Activated T-cell treated with anti-CD3 and anti-CD28 coated beads, Interleukin-2, amount 50 U/mL, for 1 hour (primary cell): ENCODE data around the gene SSX2.
"Not testable (repeated sequence)": the region's sequence is repeated elsewhere in the genome, so short reads cannot be mapped to it uniquely, and the experiment has no call there.

ENCODE experiments used
- DNase-seq: peaks from one replicate; pipeline ENCODE4 v3.0.0-alpha.2; 2020

SSX2 gene, protein sequence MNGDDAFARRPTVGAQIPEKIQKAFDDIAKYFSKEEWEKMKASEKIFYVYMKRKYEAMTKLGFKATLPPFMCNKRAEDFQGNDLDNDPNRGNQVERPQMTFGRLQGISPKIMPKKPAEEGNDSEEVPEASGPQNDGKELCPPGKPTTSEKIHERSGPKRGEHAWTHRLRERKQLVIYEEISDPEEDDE

DNA sequence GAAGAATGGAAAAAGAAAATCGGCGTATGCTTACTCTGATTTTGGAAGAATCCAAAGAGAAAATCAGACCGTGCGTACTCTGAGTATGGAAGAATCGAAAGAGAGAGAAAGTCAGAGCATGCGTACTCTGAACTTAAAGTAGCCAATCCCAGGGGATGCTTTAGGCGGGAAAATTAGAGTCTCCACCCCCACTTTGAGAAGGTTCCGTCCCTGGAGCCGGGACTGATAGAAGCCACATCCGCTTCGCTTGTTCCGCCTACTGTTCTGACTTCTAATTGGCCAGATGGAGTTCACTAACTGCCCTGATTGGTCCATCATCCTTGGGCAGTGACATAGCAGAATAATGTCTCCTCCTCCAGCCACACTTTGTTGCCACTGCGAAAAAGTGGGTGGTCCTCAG, at the start of gene SSX2:
TSS of gene SSX2 (minus strand) at position 101 of the 400 bp plus-strand sequence. CDS start 1,429 bp downstream, outside the sequence.
- DNase-seq: not testable (repeated sequence)

DNA sequence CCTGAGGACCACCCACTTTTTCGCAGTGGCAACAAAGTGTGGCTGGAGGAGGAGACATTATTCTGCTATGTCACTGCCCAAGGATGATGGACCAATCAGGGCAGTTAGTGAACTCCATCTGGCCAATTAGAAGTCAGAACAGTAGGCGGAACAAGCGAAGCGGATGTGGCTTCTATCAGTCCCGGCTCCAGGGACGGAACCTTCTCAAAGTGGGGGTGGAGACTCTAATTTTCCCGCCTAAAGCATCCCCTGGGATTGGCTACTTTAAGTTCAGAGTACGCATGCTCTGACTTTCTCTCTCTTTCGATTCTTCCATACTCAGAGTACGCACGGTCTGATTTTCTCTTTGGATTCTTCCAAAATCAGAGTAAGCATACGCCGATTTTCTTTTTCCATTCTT, 44.0 kb upstream of the SSX2 start, which contains the start of gene SSX2B:
TSS of gene SSX2B (plus strand) at position 301 of the 400 bp plus-strand sequence. CDS start 1,429 bp downstream, outside the sequence.
- DNase-seq: not testable (repeated sequence)

DNA sequence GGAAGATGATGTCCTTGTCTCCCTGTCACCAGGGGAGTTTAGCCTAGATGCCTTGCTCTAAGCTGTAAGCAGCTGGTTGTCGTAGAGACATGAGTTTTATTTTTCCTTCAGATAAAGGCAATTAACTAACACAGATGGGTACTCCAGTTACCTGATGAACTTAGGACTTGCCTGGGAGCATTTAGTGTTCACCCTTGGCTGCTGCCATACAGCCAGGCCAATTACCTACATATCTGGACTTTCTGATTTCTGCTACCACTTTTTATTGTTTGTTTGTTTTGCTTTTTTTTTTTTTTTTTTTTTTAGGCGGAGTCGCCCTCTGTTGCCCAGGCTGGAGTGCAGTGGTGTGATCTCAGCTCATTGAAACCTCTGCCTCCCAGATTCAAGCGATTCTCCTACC, 14.9 kb downstream of the SSX2 start:
- DNase-seq: not testable (repeated sequence)

DNA sequence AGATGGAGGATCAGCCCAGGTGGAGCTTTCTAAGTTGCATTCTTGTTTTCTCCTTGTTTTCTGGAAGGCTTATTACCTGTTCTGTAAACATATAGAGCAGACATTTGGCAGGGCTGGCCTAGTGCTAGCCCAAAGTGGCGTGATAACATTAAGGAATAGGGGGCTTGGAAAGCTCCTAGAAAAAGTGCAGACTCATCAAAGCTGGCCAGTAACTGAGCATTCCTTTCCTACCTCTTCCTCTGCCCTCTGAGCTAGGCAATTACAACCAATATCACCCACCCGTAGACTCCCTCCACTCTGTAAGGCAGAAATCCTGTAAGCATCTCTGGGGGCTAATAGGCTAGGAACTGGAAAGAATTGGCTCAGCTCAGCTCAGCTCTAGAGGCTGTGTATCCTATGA, 44.8 kb downstream of the SSX2 start:
- not testable (repeated sequence) for DNase-seq

DNA sequence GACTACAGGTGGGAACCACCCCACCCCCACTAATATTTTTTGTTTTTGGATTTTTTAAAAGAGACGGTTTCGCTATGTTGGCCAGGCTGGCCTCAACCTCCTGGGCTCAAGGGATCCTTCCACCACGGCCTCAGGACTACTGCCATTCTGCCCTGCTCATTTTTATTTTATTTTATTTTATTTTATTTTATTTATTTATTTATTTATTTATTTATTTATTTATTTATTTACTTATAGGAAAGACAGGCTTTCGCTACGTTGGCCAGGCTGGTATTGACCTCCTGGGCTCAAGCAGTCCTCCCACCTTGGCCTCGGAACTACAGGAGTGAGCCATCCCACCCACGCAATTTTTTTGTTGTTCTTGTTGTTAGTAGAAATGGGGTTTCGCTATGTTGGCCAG, 51.5 kb downstream of the SSX2 start:
- DNase-seq: not testable (repeated sequence)

DNA sequence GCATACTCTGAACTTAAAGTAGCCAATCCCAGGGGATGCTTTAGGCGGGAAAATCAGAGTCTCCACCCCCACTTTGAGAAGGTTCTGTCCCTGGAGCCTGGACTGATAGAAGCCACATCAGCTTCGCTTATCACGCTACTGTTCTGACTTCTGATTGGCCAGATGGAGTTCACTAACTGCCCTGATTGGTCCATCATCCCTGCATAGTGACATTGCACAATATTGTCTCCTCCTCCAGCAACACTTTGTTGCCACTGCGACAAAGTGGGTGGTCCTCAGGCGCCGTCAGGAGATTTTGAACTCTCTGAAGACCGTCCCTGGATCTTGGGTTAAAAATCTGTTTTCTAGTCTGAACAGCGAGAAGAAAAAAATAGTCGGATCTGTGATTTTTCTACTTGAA, 52.2 kb downstream of the SSX2 start, which contains the start of gene SSX7:
TSS of gene SSX7 (minus strand) at position 101 of the 400 bp plus-strand sequence. CDS start 1,428 bp downstream, outside the sequence.
- DNase-seq: not testable (repeated sequence)

DNA sequence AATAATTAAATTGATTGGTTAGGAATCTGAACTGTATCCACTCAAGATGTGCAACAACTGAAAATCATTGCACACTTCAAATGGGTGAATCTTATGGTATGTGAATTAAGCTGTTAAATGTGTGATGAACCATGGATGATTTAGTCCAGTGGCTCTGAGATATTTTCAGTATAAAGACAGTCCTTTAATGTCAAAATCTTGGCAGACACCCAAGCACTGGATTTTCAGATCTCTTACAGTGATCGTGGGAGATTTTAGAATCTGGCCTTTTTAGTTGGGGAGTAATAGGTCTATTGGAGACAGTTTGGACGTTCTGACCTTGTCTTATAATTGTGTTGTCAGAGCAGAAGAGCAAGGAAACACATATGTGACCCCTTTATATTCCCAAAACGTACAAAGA, 56.3 kb downstream of the SSX2 start:
- DNase-seq: not testable (repeated sequence)

DNA sequence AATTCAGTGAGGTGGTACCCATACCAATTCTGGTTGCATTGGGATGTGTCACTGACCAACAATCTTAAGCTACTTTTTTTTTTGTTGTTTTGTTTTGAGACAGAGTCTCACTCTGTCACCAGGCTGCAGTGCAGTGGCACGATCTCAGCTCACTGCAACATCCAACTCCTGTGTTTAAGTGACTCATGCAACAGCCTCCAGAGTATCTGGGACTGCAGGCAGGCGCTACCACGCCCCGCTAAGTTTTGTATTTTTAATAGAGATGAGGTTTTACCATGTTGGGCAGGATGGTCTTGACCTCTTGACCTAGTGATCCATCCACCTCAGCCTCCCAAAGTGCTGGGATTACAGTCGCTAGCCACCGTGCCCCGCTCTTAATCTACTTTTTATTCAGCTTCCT, 58.0 kb downstream of the SSX2 start:
- DNase-seq: not testable (repeated sequence)
